Measurements from ENCODE around the gene SLC26A6. TPM values are rescaled to one million over a fixed set of nuclear protein-coding genes. Genes with fewer than 3 reads are reported as not detected.

Gene SLC26A6
- total RNA-seq, 2 experiments from 2014 or later: 41.3 to 45.7 TPM

GRCh38 chr3:48623851-48624547 lies 11.3 kb downstream of the SLC26A6 start:
- H3K9me3 Mint-ChIP-seq: peaks cover under 1% of the 10 kb centered on the region
- H3K4me1 Mint-ChIP-seq: peaks cover 15% of the 10 kb centered on the region
- CTCF ChIA-PET: interaction anchor here (1.0 to 5.5 kb wide), 6 partner anchors 11 to 40 kb away, joined by 3 to 40 read pairs (median 5); partner anchors contain the start of genes SLC26A6 and UQCRC1
- POLR2A ChIA-PET: interaction anchor here (0.8 kb wide), 1 partner anchor 15 kb away, joined by 3 read pairs; the partner anchor contains the start of gene UQCRC1
- H3K27ac Mint-ChIP-seq: peak overlapping the region; percentile 68
- no peak overlapping the region for H3K4me3 Mint-ChIP-seq
- no peak for DNase-seq
- H3K36me3 Mint-ChIP-seq (ENCODE audit: low read depth): peaks cover 16% of the 10 kb centered on the region
- H3K27me3 Mint-ChIP-seq: no peaks in the 10 kb centered on the region

DNA sequence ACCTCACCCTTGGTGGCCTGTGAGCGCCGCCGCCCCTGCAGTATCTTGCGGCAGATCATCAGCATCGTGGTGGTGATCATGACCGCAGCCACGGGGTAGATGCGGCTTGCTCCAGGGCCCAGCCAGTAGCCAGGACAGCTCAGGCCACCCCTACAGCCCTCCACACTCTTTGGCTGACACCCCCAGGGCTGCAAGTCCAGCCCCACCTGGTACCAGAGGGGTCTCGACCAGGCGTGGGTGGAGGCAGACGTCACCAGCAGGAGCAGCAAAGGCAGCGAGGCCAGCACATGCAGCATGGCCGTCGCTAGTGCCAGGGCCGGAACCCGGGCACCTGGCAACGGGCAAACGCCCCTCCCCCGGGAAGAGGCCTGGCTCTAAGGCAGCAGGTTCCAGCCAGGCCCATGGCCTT lies 13.8 kb downstream of the SLC26A6 start, which contains the start of gene TMEM89:
TSS of gene TMEM89 (minus strand) at position 309 of the 409 bp plus-strand sequence. CDS start at position 296, 13 bp downstream.
- H3K27ac Mint-ChIP-seq: no peak within 1 kb of the TSS
- CTCF ChIA-PET: interaction anchor here (0.6 to 5.5 kb wide), 2 partner anchors 14 to 17 kb away, joined by 5 to 40 read pairs; partner anchors contain the start of gene SLC26A6
- peaks cover 15% of the 10 kb centered on the region for H3K4me1 Mint-ChIP-seq
- POLR2A ChIA-PET: no interaction called here
- DNase-seq: no peak
- H3K9me3 Mint-ChIP-seq: peaks cover 12% of the 10 kb centered on the region
- H3K27me3 Mint-ChIP-seq: no peaks in the 10 kb centered on the region
- no peak within 1 kb of the TSS for H3K4me3 Mint-ChIP-seq
- peaks cover 17% of the 10 kb centered on the region for H3K36me3 Mint-ChIP-seq (ENCODE audit: low read depth)

GRCh38 chr3:48619541-48620524 lies 15.4 kb downstream of the SLC26A6 start:
- DNase-seq: no peak
- Mint-ChIP-seq H3K27ac (no peak overlapping the region), H3K36me3 (ENCODE audit: low read depth) (peaks cover 13% of the 10 kb centered on the region), H3K4me3 (no peak overlapping the region), H3K4me1 (peaks cover 11% of the 10 kb centered on the region), H3K9me3 (peaks cover 15% of the 10 kb centered on the region), H3K27me3 (no peaks in the 10 kb centered on the region)
- POLR2A ChIA-PET: interaction anchor here (0.5 kb wide), 1 partner anchor 733 kb away, joined by 3 read pairs; no protein-coding TSS in a partner anchor
- CTCF ChIA-PET: interaction anchor here (0.5 to 1.4 kb wide), 4 partner anchors 16 to 146 kb away, joined by 3 to 4 read pairs (median 4); partner anchors contain the start of gene SLC26A6

GRCh38 chr3:48617559-48617958 lies 17.7 kb downstream of the SLC26A6 start:
- H3K36me3 Mint-ChIP-seq (ENCODE audit: low read depth): peaks cover 13% of the 10 kb centered on the region

GRCh38 chr3:48614044-48614443 lies 21.2 kb downstream of the SLC26A6 start:
- H3K27ac Mint-ChIP-seq: no peak overlapping the region
- ChIA-PET CTCF (interaction anchor here (0.8 to 3.0 kb wide), 4 partner anchors 9 to 72 kb away, joined by 3 to 9 read pairs (median 4); no protein-coding TSS in a partner anchor), POLR2A (no interaction called here)
- H3K9me3 Mint-ChIP-seq: peaks cover 15% of the 10 kb centered on the region
- H3K4me1 Mint-ChIP-seq: peaks cover 16% of the 10 kb centered on the region
- H3K27me3 Mint-ChIP-seq: no peaks in the 10 kb centered on the region
- H3K4me3 Mint-ChIP-seq: no peak overlapping the region
- DNase-seq: no peak
- H3K36me3 Mint-ChIP-seq (ENCODE audit: low read depth): peaks cover 11% of the 10 kb centered on the region

More at GRCh38 chr3:48617559-48617958, 17.7 kb downstream of the SLC26A6 start:
- H3K27ac Mint-ChIP-seq: no peak overlapping the region
- H3K4me3 Mint-ChIP-seq: no peak overlapping the region
- no peak for DNase-seq
- H3K27me3 Mint-ChIP-seq: no peaks in the 10 kb centered on the region
- ChIA-PET CTCF (interaction anchor here (1.1 kb wide), 1 partner anchor 18 kb away, joined by 4 read pairs; the partner anchor contains the start of gene SLC26A6), POLR2A (no interaction called here)
- H3K9me3 Mint-ChIP-seq: peaks cover 15% of the 10 kb centered on the region
- H3K4me1 Mint-ChIP-seq: peaks cover 7% of the 10 kb centered on the region

DNA sequence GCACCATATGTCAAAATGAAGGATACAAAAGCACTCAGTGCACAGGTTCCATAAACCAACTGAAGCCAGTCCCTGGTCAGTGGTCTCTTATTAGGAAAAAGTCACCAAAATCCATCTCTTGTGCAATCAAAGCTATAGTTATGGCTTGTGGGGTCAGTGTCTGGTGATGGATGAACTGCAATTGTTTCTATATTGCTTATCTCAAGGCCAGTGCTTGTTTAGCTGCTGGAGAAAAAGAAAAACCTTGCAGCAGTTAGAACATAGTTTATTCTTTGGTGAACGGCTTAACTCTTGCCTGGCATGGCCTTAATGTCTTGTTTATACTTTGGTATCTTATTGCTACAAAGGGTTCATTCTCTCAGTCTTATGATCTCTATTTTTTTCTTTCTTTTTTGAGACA lies 23.0 kb downstream of the SLC26A6 start:
- peaks cover 26% of the 10 kb centered on the region for H3K4me1 Mint-ChIP-seq
- H3K9me3 Mint-ChIP-seq: peaks cover 6% of the 10 kb centered on the region
- peaks cover 15% of the 10 kb centered on the region for H3K36me3 Mint-ChIP-seq (ENCODE audit: low read depth)
- CTCF ChIA-PET: interaction anchor here (0.7 to 3.0 kb wide), 3 partner anchors 11 to 212 kb away, joined by 4 to 9 read pairs (median 4); no protein-coding TSS in a partner anchor
- POLR2A ChIA-PET: no interaction called here
- DNase-seq: no peak
- no peak overlapping the region for H3K4me3 Mint-ChIP-seq
- no peaks in the 10 kb centered on the region for H3K27me3 Mint-ChIP-seq
- H3K27ac Mint-ChIP-seq: no peak overlapping the region

DNA sequence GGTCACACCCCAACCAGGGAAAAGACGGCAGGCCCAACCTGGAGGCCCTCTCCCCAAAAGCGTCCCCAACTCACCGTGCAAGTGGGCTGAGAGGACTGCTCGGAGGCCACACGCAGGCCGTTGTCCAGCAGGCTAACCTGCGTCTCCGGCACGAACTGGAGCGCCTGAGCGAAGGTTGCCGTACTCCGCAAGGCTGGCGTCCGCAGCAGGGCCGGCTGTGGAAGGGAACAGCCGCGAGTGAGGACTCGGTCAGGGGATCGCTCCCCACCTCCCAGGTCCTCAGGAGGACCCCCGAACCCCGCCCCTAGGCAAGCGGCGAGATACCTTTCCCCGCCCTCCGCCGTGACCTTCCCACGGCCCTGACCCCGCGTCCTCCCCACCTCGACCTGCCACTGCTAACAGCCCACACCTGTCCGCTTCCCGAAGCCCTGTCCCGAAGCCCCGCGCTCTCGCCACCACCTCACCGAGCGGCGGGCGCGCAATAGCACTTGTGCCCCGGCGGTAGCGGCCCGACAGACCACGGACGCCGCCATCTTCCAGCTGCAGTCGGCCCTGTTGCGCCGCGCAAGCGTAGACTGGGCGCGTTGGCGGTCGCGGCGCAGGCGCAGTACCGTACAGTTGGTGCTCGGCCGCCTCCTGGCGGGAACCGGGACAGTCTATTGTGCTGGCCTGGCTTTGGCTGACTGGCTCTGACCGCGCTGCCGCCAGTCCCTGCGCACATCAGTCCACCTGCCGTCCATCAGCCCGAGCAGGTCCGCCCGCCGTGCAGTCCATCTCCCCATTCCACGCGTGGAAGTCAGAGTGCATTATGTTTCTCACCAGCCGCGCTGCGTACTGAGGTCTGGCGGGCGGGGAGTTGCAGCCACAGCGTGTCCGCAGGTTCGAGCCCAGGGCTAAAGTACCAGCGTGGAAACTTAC lies 25.9 kb downstream of the SLC26A6 start, which contains the start of gene UQCRC1:
TSS of gene UQCRC1 (minus strand) at position 559 of the 918 bp plus-strand sequence. CDS start at position 533, 26 bp downstream.
- H3K36me3 Mint-ChIP-seq (ENCODE audit: low read depth): peaks cover 25% of the 10 kb centered on the region
- DNase-seq: peak; percentile 93
- H3K9me3 Mint-ChIP-seq: no peaks in the 10 kb centered on the region
- no peaks in the 10 kb centered on the region for H3K27me3 Mint-ChIP-seq
- H3K4me1 Mint-ChIP-seq: peaks cover 25% of the 10 kb centered on the region
- peak within 1 kb of the TSS; percentile 92 for H3K4me3 Mint-ChIP-seq
- POLR2A ChIA-PET: interaction anchor here (1.0 kb wide), 1 partner anchor 15 kb away, joined by 3 read pairs; no protein-coding TSS in a partner anchor
- H3K27ac Mint-ChIP-seq: peak within 1 kb of the TSS; percentile 97
- CTCF ChIA-PET: interaction anchor here (0.5 to 1.6 kb wide), 7 partner anchors 12 to 512 kb away, joined by 3 to 4 read pairs (median 4); no protein-coding TSS in a partner anchor

- ChIA-PET CTCF (interaction anchor here (0.9 kb wide), 1 partner anchor 150 kb away, joined by 3 read pairs; no protein-coding TSS in a partner anchor), POLR2A (no interaction called here)
- Mint-ChIP-seq H3K27ac (no peak overlapping the region), H3K4me1 (peaks cover 18% of the 10 kb centered on the region), H3K27me3 (no peaks in the 10 kb centered on the region), H3K9me3 (no peaks in the 10 kb centered on the region), H3K36me3 (ENCODE audit: low read depth) (peaks cover 36% of the 10 kb centered on the region), H3K4me3 (no peak overlapping the region)
- no peak for DNase-seq
Observed at GRCh38 chr3:48607519-48607918, 27.7 kb downstream of the SLC26A6 start.

GRCh38 chr3:48601622-48601994 lies 33.7 kb downstream of the SLC26A6 start:
- H3K4me1 Mint-ChIP-seq: no peaks in the 10 kb centered on the region
- no peak overlapping the region for H3K4me3 Mint-ChIP-seq
- no peaks in the 10 kb centered on the region for H3K9me3 Mint-ChIP-seq

GRCh38 chr3:48600711-48601621 lies 34.3 kb downstream of the SLC26A6 start:
- Mint-ChIP-seq H3K4me1 (no peaks in the 10 kb centered on the region), H3K27me3 (peaks cover 3% of the 10 kb centered on the region), H3K9me3 (no peaks in the 10 kb centered on the region), H3K36me3 (ENCODE audit: low read depth) (peaks cover 33% of the 10 kb centered on the region), H3K27ac (no peak overlapping the region), H3K4me3 (no peak overlapping the region)
- DNase-seq: no peak
- POLR2A ChIA-PET: no interaction called here
- CTCF ChIA-PET: interaction anchor here (0.6 kb wide), 1 partner anchor 134 kb away, joined by 3 read pairs; no protein-coding TSS in a partner anchor

More at GRCh38 chr3:48601622-48601994, 33.7 kb downstream of the SLC26A6 start:
- Mint-ChIP-seq H3K27me3 (no peaks in the 10 kb centered on the region), H3K36me3 (ENCODE audit: low read depth) (peaks cover 33% of the 10 kb centered on the region), H3K27ac (no peak overlapping the region)
- CTCF ChIA-PET: interaction anchor here (0.6 to 1.0 kb wide), 5 partner anchors 10 to 599 kb away, joined by 3 to 5 read pairs (median 3); no protein-coding TSS in a partner anchor
- DNase-seq: no peak
- POLR2A ChIA-PET: interaction anchor here (0.6 kb wide), 1 partner anchor 46 kb away, joined by 6 read pairs; no protein-coding TSS in a partner anchor

Data from activated CD4-positive, alpha-beta T cell treated with anti-CD3 and anti-CD28 coated beads, Interleukin-2, amount 10 ng/mL, durations not matched to agents 7 days and 5 days (primary cell).